Panc1 (cell line): ENCODE measurements around the gene NUBP2. TPM values are rescaled to one million over a fixed set of nuclear protein-coding genes. Genes with fewer than 3 reads are reported as not detected.

Experiments used
- ATAC-seq: fragments of 200-7000 bp; cut with Tn5 transposase; 2 replicates; pipeline ENCODE4 v1.9.1; 2020; ENCODE audit warnings: mild to moderate bottlenecking, moderate library complexity
- BruUV-seq: library from RNA; stranded (reverse); fragments of 400-500 nt; replicated peaks from 2 replicates; lab custom pipeline; 2021; lab: Mats Ljungman, UMichigan
- CTCF ChIA-PET: fragments of 300-600 bp; sonication (Branson Sonifier 250); formaldehyde crosslinking; loops from one replicate; lab custom pipeline; 2022; ENCODE audit warnings: antibody characterized with exemption; lab: Charles Lee
- POLR2A ChIA-PET: fragments of 300-600 bp; sonication (Branson Sonifier 250); formaldehyde crosslinking; loops from one replicate; lab custom pipeline; 2022; ENCODE audit warnings: antibody characterized with exemption; lab: Charles Lee
- DNase-seq: peaks from one replicate; pipeline ENCODE4 v3.0.0-alpha.2; 2010; ENCODE audit warnings: low read depth, low spot score
- H3K27ac ChIP-seq: 2 replicates; pipeline ENCODE4 v1.5.1; 2011; ENCODE audit warnings: mild to moderate bottlenecking, low read length, inconsistent platforms
- H3K27me3 ChIP-seq: fragments of 200-500 bp; sonication (Bioruptor generic); 2 replicates; pipeline ENCODE4 v1.6.0; 2014; ENCODE audit warnings: low read length, inconsistent platforms; ENCODE audit not compliant: control insufficient read depth, insufficient read depth
- H3K36me3 ChIP-seq: fragments of 200-500 bp; sonication (Bioruptor generic); 2 replicates; pipeline ENCODE4 v1.5.1; 2014; ENCODE audit warnings: inconsistent platforms, mild to moderate bottlenecking, low read length, moderate library complexity; ENCODE audit not compliant: control insufficient read depth, insufficient read depth
- H3K4me1 ChIP-seq: 2 replicates; pipeline ENCODE4 v1.5.1; 2011; ENCODE audit warnings: inconsistent platforms, mild to moderate bottlenecking, low read length, moderate library complexity; ENCODE audit not compliant: control insufficient read depth, insufficient read depth
- H3K4me3 ChIP-seq, 2 experiments: 2 replicates each; pipeline ENCODE4 v1.5.1; 2011 to 2012; ENCODE audit warnings: low read depth in 2 of 2, low read length in 2 of 2, mild to moderate bottlenecking in 2 of 2, inconsistent platforms in 1 of 2, moderate library complexity in 1 of 2
- H3K9me3 ChIP-seq: fragments of 200-500 bp; sonication (Bioruptor generic); 2 replicates; pipeline ENCODE4 v1.5.1; 2014; ENCODE audit warnings: low read depth, mild to moderate bottlenecking, inconsistent platforms, low read length, moderate library complexity; ENCODE audit not compliant: control insufficient read depth, insufficient read depth
- POLR2AphosphoS5 ChIP-seq: IDR thresholded peaks from 2 replicates; pipeline ENCODE4 v1.6.1; 2012; ENCODE audit warnings: mild to moderate bottlenecking, low read depth, low read length, moderate library complexity
- SIN3A ChIP-seq: IDR thresholded peaks from 2 replicates; pipeline ENCODE4 v1.6.1; 2012; ENCODE audit warnings: low read depth, mild to moderate bottlenecking, low read length, moderate library complexity, borderline replicate concordance; ENCODE audit not compliant: insufficient read depth
- TCF7L2 ChIP-seq: IDR thresholded peaks from 2 replicates; pipeline ENCODE4 v1.6.1; 2011; ENCODE audit warnings: mild to moderate bottlenecking, low read depth, low read length, inconsistent platforms
- in situ Hi-C: cut with HindIII; loops from 2 replicates; pipeline ENCODE4 v1.10.0; 2016; ENCODE audit warnings: low sequenced_read_pairs, low pct_unique_long_range_greater_than_20kb
- intact Hi-C: fragments of 100-400 bp; cut with micrococcal nuclease; formaldehyde crosslinking; loops from one replicate; pipeline ENCODE4 v1.10.0; 2022; ENCODE audit not compliant: unreplicated experiment
- total RNA-seq: library from RNA; stranded (reverse); gene quantifications from one replicate; pipeline ENCODE4 v1.2.1, GENCODE V29; 2021; ENCODE audit not compliant: unreplicated experiment
- TF ChIP-seq, protein P1 (sequence below): fragments of 450-650 bp; IDR thresholded peaks from 2 replicates; pipeline ENCODE4 v1.5.1; 2017; ENCODE audit warnings: mild to moderate bottlenecking
- TF ChIP-seq, protein P2 (sequence below), 2 experiments: IDR thresholded peaks; 2 replicates each; pipeline ENCODE4 v1.6.1; 2011 to 2012; ENCODE audit warnings: low read depth in 2 of 2, control low read depth in 1 of 2, low read length in 1 of 2, mild to moderate bottlenecking in 1 of 2, moderate library complexity in 1 of 2; ENCODE audit not compliant: insufficient read depth in 1 of 2

Gene NUBP2
- total RNA-seq, 1 experiment from 2014 or later, result 85.8 TPM

- Histone ChIP-seq H3K4me1 (no peaks in the 10 kb centered on the region), H3K27ac (no peak overlapping the region), H3K4me3 (no peak overlapping the region), H3K27me3 (no peaks in the 10 kb centered on the region), H3K36me3 (no peaks in the 10 kb centered on the region), H3K9me3 (no peaks in the 10 kb centered on the region)
- no TSS peak for BruUV-seq
- CTCF ChIA-PET, result interaction anchor here (0.6 kb wide), 1 partner anchor 15 kb away, joined by 8 read pairs; no protein-coding TSS in a partner anchor
- DNase-seq, result no peak
- POLR2A ChIA-PET, result no interaction called here
- TF ChIP-seq, protein P1, sequence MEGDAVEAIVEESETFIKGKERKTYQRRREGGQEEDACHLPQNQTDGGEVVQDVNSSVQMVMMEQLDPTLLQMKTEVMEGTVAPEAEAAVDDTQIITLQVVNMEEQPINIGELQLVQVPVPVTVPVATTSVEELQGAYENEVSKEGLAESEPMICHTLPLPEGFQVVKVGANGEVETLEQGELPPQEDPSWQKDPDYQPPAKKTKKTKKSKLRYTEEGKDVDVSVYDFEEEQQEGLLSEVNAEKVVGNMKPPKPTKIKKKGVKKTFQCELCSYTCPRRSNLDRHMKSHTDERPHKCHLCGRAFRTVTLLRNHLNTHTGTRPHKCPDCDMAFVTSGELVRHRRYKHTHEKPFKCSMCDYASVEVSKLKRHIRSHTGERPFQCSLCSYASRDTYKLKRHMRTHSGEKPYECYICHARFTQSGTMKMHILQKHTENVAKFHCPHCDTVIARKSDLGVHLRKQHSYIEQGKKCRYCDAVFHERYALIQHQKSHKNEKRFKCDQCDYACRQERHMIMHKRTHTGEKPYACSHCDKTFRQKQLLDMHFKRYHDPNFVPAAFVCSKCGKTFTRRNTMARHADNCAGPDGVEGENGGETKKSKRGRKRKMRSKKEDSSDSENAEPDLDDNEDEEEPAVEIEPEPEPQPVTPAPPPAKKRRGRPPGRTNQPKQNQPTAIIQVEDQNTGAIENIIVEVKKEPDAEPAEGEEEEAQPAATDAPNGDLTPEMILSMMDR, result no peak
- TF ChIP-seq, protein P2, sequence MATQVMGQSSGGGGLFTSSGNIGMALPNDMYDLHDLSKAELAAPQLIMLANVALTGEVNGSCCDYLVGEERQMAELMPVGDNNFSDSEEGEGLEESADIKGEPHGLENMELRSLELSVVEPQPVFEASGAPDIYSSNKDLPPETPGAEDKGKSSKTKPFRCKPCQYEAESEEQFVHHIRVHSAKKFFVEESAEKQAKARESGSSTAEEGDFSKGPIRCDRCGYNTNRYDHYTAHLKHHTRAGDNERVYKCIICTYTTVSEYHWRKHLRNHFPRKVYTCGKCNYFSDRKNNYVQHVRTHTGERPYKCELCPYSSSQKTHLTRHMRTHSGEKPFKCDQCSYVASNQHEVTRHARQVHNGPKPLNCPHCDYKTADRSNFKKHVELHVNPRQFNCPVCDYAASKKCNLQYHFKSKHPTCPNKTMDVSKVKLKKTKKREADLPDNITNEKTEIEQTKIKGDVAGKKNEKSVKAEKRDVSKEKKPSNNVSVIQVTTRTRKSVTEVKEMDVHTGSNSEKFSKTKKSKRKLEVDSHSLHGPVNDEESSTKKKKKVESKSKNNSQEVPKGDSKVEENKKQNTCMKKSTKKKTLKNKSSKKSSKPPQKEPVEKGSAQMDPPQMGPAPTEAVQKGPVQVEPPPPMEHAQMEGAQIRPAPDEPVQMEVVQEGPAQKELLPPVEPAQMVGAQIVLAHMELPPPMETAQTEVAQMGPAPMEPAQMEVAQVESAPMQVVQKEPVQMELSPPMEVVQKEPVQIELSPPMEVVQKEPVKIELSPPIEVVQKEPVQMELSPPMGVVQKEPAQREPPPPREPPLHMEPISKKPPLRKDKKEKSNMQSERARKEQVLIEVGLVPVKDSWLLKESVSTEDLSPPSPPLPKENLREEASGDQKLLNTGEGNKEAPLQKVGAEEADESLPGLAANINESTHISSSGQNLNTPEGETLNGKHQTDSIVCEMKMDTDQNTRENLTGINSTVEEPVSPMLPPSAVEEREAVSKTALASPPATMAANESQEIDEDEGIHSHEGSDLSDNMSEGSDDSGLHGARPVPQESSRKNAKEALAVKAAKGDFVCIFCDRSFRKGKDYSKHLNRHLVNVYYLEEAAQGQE (IDR thresholded peaks at IDR 0.05; ENCODE audit: insufficient read depth in 1 of 2, low read depth in 2 of 2, low read length in 1 of 2), result no peak
- TF ChIP-seq SIN3A (no peak), POLR2AphosphoS5 (no peak), TCF7L2 (no peak)
- ATAC-seq, result peak; percentile 28; the same call in 1 of the 2 replicates
- intact Hi-C loops (no loop called here), in situ Hi-C loops (no loop called here)
Observed at GRCh38 chr16:1818204-1818872, 35.6 kb downstream of the NUBP2 start.

- CTCF ChIA-PET, result interaction anchor here (0.6 kb wide), 1 partner anchor 15 kb away, joined by 8 read pairs; no protein-coding TSS in a partner anchor
- in situ Hi-C loops (no loop called here), intact Hi-C loops (no loop called here)
- BruUV-seq, result no TSS peak
- Histone ChIP-seq H3K27me3 (no peaks in the 10 kb centered on the region), H3K9me3 (no peaks in the 10 kb centered on the region), H3K4me1 (0 out of 2 replicates have a peak, but pooled peaks cover under 1% of the 10 kb centered on the region), H3K4me3 (no peak overlapping the region), H3K36me3 (no peaks in the 10 kb centered on the region), H3K27ac (no peak overlapping the region)
- TF ChIP-seq, protein P2 (IDR thresholded peaks at IDR 0.05; ENCODE audit: insufficient read depth in 1 of 2, low read depth in 2 of 2, low read length in 1 of 2), result no peak
- TF ChIP-seq POLR2AphosphoS5 (no peak), SIN3A (no peak), TCF7L2 (no peak)
- TF ChIP-seq, protein P1, result no peak
- no peak for ATAC-seq
- POLR2A ChIA-PET, result no interaction called here
- DNase-seq, result no peak
Observed at GRCh38 chr16:1818873-1819525, 36.2 kb downstream of the NUBP2 start.
